ACC112 (cell line): ENCODE measurements around the gene ZBTB45.
"Not testable (repeated sequence)": the region's sequence is repeated elsewhere in the genome, so short reads cannot be mapped to it uniquely, and the experiment has no call there.

Experiments
- H2AFZ ChIP-seq: fragments of 200-600 bp; sonication (generic); one replicate; pipeline ENCODE4 v1.6.0; 2017; ENCODE audit warnings: antibody characterized with exemption, low read length; ENCODE audit not compliant: unreplicated experiment
- H3K27ac ChIP-seq: fragments of 200-600 bp; sonication (generic); 2 replicates; pipeline ENCODE4 v1.5.1; 2014; ENCODE audit warnings: low read depth, mild to moderate bottlenecking, antibody characterized with exemption, low read length, moderate library complexity
- H3K27me3 ChIP-seq: fragments of 200-600 bp; sonication (generic); 2 replicates; pipeline ENCODE4 v1.6.1; 2014; ENCODE audit warnings: mild to moderate bottlenecking, antibody characterized with exemption, low read length, moderate library complexity, mixed read lengths; ENCODE audit not compliant: insufficient read depth
- H3K36me3 ChIP-seq: fragments of 200-600 bp; sonication (generic); 2 replicates; pipeline ENCODE4 v1.6.1; 2016; ENCODE audit warnings: mild to moderate bottlenecking, antibody characterized with exemption, low read length, moderate library complexity, mixed read lengths; ENCODE audit not compliant: insufficient read depth
- H3K4me1 ChIP-seq: fragments of 200-600 bp; sonication (generic); one replicate; pipeline ENCODE4 v1.6.1; 2016; ENCODE audit warnings: low read length, mixed read lengths; ENCODE audit not compliant: insufficient read depth, unreplicated experiment, control insufficient read depth
- H3K4me3 ChIP-seq: fragments of 200-600 bp; sonication (generic); 2 replicates; pipeline ENCODE4 v1.5.1; 2014; ENCODE audit warnings: mild to moderate bottlenecking, low read depth, low read length
- H3K79me2 ChIP-seq: fragments of 200-600 bp; sonication (generic); one replicate; pipeline ENCODE4 v1.6.0; 2016; ENCODE audit warnings: low read length; ENCODE audit not compliant: control insufficient read depth, unreplicated experiment, insufficient read depth

The ZBTB45 gene

DNA sequence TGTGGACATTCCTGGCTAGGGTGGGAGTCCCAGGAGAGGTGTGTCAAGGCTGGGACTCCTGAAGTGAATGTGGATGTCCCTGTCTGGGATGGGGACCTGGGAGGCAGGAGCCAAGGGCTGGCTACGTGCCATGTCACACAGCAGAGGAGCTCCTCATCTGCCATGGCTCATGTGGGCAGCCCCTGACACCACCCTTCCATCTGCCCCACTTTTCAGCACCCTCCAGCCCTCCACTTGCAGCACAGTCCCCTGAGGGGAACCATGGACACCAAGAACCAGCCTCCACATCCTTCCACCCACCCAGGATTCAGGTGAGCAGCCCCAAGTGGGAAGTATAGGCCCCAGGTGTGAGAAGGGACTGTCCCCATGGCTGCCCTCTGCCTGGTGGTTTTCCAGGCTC lies 41.7 kb downstream of the ZBTB45 start:
- Histone ChIP-seq H3K79me2 (no peaks in the 10 kb centered on the region), H2AFZ (no peak overlapping the region), H3K27ac (no peak overlapping the region), H3K27me3 (no peaks in the 10 kb centered on the region), H3K4me3 (no peak overlapping the region), H3K36me3 (no peaks in the 10 kb centered on the region), H3K4me1 (peaks cover 4% of the 10 kb centered on the region)

DNA sequence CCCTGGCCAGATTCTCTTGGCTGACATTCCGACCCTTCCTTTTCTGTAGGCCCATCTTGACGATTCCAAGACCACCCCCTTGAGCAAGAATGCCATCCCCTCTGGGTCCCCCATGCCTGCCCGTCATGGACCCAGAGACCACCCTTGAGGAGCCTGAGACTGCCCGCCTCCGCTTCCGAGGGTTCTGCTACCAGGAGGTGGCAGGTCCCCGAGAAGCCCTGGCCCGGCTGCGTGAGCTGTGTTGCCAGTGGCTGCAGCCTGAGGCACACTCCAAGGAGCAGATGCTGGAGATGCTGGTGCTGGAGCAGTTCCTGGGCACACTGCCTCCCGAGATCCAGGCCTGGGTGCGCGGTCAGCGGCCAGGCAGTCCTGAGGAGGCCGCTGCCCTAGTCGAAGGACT lies 42.5 kb downstream of the ZBTB45 start:
- Histone ChIP-seq H3K79me2 (no peaks in the 10 kb centered on the region), H3K4me1 (peaks cover 4% of the 10 kb centered on the region), H3K27ac (peak overlapping the region; percentile 79), H3K36me3 (no peaks in the 10 kb centered on the region), H2AFZ (no peak overlapping the region), H3K27me3 (no peaks in the 10 kb centered on the region), H3K4me3 (peak overlapping the region; percentile 87)

DNA sequence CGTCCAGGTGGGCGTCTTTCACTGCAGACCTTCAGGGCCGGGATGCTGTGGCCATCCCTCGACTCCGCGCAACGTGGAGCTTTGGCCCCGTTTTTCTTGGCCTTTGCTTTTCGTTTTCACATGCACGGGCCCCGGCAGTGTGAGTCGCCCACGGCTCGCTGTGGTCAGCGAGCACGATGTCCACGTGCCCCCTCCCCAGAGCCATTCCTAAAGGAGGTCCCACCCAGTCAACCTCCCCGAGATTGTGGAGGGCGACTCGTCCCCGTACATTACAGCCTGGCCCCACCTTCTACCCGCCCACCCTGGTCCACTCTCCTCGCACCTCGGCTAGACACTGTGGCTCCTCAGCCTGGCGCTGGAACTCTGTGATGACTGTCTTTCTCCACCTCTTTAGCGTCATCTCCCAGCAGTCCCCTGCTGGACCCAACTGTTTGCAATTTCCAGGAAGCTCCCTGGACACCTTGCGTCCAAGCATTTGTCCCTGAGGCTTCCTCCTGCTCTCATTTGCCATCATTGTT lies 43.1 kb downstream of the ZBTB45 start:
- peaks cover 4% of the 10 kb centered on the region for H3K4me1 ChIP-seq

DNA sequence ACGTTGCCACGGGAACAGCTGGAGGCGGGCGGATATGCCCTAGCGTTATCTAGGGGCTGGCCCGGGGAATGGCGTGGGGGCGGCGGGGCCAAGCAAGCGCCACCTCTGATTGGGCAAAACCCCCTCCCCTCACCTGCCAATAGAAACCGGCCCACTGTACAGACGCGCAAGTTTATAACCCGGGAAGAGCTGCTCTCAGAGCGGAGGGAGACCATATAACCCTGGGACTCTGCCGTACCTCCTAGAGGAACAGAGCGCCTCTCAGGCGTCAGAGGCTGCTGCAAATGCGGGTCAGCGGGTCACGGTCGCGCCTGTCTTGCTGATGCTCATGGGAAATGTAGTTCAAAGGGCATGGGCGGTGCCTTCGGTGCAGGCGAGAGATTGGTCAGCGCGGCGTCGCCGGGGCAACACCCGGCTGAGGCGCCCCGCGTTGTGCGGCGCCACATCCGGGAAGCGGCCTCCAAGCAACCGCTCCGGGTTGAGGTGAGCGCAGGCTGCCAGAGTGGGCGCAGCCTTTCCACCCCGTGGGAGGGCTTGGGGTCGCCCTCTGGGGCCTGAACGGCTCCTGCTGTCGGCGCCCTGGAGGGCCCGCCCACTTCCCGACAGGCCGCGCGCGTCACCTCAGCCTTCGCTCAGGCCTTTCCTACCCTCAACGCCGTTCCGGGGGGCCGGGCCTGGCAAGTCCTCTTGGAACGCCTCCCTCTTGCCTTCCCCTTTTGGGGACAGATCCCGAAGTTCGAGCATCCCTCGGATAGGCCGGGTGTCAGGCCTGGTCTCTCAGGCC lies 43.7 kb downstream of the ZBTB45 start, which contains the start of gene ZNF446:
Gene ZNF446 (plus strand): TSS at position 639 of the 784 bp plus-strand sequence. CDS start 867 bp downstream, outside the sequence.
- Histone ChIP-seq H3K4me1 (peaks cover 4% of the 10 kb centered on the region), H3K27ac (peak within 1 kb of the TSS; percentile 79), H2AFZ (peak within 1 kb of the TSS; percentile 74), H3K4me3 (peak within 1 kb of the TSS; percentile 87), H3K27me3 (no peaks in the 10 kb centered on the region), H3K36me3 (no peaks in the 10 kb centered on the region), H3K79me2 (no peaks in the 10 kb centered on the region)

More for the DNA sequence above, 43.1 kb downstream of the ZBTB45 start:
- Histone ChIP-seq H3K27ac (peak overlapping the region; percentile 79), H3K27me3 (no peaks in the 10 kb centered on the region), H3K79me2 (no peaks in the 10 kb centered on the region), H3K36me3 (no peaks in the 10 kb centered on the region), H2AFZ (peak overlapping the region; percentile 74), H3K4me3 (peak overlapping the region; percentile 87)

DNA sequence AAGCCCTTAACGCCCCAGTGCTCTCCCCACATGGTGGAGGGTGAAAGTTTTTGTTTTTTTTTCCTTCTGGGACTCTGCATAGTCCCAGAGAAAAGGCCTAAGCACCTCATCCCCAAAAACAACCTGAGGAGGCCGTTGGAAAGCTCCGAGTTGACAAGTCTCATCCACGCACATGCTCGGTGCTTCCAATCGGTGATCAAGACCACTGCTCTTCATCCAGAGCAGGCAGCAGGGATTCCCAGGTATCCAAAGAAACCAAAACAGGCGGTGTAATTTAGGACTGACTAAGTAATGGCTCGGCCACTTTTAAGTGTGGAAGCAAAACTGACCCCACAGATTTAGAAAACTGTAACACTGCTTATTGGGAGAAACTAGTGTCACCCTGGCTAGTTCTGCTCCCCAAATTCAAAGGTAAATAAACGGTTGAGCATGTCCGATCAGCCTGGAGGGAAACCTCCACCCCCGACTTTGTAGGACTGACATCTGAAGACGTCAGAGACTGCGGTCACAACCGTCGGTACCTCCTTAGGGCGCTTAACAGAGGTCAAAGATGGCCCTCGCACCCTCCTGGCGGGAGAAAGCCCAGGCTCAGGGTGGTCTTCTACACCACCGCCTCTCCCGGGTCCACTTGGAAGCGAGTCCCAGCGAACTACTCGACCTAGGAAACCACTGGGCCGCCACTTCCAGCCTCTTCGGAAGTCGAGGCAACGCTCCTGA lies 44.5 kb downstream of the ZBTB45 start:
- Histone ChIP-seq H2AFZ (no peak overlapping the region), H3K4me1 (peaks cover 4% of the 10 kb centered on the region), H3K36me3 (no peaks in the 10 kb centered on the region), H3K4me3 (peak overlapping the region; percentile 87), H3K79me2 (no peaks in the 10 kb centered on the region), H3K27ac (peak overlapping the region; percentile 79), H3K27me3 (no peaks in the 10 kb centered on the region)

DNA sequence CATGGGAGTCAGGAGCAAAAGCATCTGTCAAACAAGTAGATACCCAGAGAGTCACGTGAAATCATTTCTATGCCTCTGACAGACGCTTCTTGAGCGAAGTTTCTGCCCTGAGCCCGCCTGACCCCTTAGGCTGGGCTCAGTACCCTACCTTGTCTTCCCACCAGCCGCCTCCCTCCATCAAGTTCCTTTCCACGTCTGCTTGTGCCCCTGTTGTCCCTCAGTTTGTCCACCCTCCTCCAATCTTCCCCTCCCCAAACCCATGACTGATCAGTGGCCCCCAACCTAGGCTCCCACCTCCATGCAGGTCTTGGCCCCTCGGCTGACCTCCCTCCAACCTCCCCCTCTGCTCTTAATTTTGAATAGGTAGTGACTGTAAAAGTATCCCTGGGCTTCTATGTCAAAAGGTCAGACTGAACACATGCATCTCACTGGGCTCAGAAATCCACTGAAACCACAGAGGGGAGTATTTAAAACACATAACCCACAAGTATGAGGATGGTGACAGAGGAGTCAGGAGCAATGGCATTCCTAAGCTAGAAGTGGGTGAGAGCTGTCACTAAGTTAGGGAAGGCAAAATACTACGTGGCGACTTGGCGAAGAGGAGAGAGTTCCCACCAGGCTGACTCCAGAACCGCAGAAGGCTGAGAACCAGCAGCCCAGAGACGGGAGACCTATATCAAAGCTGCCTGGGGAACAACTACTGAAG lies 45.2 kb downstream of the ZBTB45 start:
- Histone ChIP-seq H3K27ac (peak overlapping the region; percentile 79; the same call in 1 of the 2 replicates), H3K4me3 (no peak overlapping the region; the same call in 1 of the 2 replicates), H2AFZ (no peak overlapping the region), H3K27me3 (no peaks in the 10 kb centered on the region), H3K79me2 (no peaks in the 10 kb centered on the region), H3K4me1 (peaks cover 4% of the 10 kb centered on the region), H3K36me3 (no peaks in the 10 kb centered on the region)

DNA sequence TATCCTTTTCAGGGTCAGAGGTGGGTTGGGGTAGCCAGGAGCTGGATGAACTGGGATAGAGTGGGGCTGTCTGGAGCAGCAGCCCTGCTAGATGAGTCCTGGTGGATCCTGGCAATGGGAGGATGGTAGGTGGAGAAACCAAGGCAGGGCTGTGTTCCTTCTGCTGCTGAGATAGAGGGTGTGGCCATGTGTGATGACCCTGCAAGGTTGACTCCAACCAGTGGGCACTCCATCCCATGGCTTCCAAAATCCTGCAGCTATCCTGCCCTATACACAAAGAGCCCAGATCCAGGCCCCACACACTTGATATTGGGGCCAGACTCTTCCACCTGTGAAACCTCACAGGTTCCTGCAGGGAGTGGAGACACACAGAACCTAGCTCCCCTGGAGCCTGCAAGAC lies 45.8 kb downstream of the ZBTB45 start:
- Histone ChIP-seq H3K36me3 (no peaks in the 10 kb centered on the region), H2AFZ (no peak overlapping the region), H3K4me1 (peaks cover 4% of the 10 kb centered on the region), H3K4me3 (no peak overlapping the region), H3K27ac (no peak overlapping the region), H3K27me3 (no peaks in the 10 kb centered on the region), H3K79me2 (peaks cover under 1% of the 10 kb centered on the region)

DNA sequence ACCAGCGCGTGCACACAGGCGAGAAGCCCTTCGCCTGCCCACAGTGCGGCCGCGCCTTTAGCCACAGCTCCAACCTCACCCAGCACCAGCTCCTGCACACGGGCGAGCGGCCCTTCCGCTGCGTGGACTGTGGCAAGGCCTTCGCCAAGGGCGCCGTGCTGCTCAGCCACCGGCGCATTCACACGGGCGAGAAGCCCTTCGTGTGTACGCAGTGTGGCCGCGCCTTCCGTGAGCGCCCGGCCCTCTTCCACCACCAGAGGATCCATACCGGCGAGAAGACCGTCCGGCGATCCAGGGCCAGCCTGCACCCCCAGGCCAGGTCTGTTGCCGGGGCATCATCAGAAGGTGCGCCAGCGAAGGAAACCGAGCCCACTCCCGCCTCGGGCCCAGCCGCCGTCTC lies 47.9 kb downstream of the ZBTB45 start:
- H3K4me1 ChIP-seq, result peaks cover 7% of the 10 kb centered on the region
- peaks cover 9% of the 10 kb centered on the region for H3K79me2 ChIP-seq
- H3K27me3 ChIP-seq, result no peaks in the 10 kb centered on the region
- H2AFZ ChIP-seq, result no peak overlapping the region
- no peak overlapping the region for H3K4me3 ChIP-seq
- no peak overlapping the region for H3K27ac ChIP-seq
- H3K36me3 ChIP-seq, result no peaks in the 10 kb centered on the region

DNA sequence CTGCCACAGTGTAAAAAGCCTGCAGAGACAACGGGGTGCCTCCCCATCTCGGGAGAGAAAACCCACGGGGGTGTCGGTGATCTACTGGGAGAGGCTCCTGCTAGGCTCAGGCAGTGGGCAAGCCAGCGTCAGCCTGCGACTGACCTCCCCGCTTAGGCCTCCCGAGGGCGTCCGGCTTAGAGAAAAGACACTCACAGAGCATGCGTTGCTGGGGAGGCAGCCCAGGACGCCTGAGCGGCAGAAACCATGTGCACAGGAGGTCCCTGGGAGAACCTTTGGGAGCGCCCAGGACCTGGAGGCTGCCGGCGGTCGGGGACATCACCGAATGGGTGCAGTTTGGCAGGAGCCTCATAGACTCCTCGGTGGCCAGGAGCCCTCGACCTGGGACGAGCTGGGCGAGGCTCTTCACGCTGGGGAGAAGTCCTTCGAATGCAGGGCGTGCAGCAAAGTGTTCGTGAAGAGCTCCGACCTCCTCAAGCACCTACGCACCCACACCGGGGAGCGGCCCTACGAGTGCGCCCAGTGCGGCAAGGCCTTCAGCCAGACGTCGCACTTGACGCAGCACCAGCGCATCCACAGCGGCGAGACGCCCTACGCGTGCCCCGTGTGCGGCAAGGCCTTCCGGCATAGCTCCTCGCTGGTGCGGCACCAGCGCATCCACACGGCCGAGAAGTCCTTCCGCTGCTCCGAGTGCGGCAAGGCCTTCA lies 48.6 kb downstream of the ZBTB45 start:
- H3K36me3 ChIP-seq, H3K4me1 ChIP-seq, H3K4me3 ChIP-seq, H3K27me3 ChIP-seq, H3K79me2 ChIP-seq, H2AFZ ChIP-seq, H3K27ac ChIP-seq: not testable (repeated sequence)
